CD4-positive, alpha-beta T cell (primary cell): Measurements from ENCODE around the gene PGAP1. TPM values are rescaled to one million over a fixed set of nuclear protein-coding genes. Genes with fewer than 3 reads are reported as not detected.

Experiments used
- ATAC-seq: fragments of 200-7000 bp; cut with Tn5 transposase; one replicate; pipeline ENCODE4 v1.10.0; 2022; ENCODE audit warnings: mild to moderate bottlenecking; ENCODE audit not compliant: poor library complexity
- CTCF ChIA-PET: fragments of 350-600 bp; sonication (Branson Sonifier 250); formaldehyde crosslinking; loops from one replicate; lab custom pipeline; 2021; ENCODE audit warnings: antibody characterized with exemption, inconsistent platforms; lab: Charles Lee
- POLR2A ChIA-PET: fragments of 350-600 bp; sonication (Branson Sonifier 250); formaldehyde crosslinking; loops from one replicate; lab custom pipeline; 2021; ENCODE audit warnings: antibody characterized with exemption, inconsistent platforms; lab: Charles Lee
- DNase-seq, 14 experiments: peaks; one replicate each; pipeline ENCODE4 v3.0.0-alpha.2; 2013 to 2020; ENCODE audit warnings: mixed read lengths in 2 of 14
- H3K27ac ChIP-seq, 2 donors: one replicate each; pipeline versions ENCODE4 v1.5.1 to v1.7.0; 2013; ENCODE audit warnings: low read length in 2 of 2, low read depth in 1 of 2, mild to moderate bottlenecking in 1 of 2
- H3K27me3 ChIP-seq, 2 experiments: 1 replicate in 1 of 2; 2 replicates in 1 of 2; pipeline versions ENCODE4 v1.6.1 to v1.7.0; 2013; ENCODE audit warnings: low read length in 2 of 2, control low read depth in 1 of 2, mild to moderate bottlenecking in 1 of 2, moderate library complexity in 1 of 2; ENCODE audit not compliant: insufficient read depth in 2 of 2, control insufficient read depth in 1 of 2
- H3K36me3 ChIP-seq: one replicate; pipeline ENCODE4 v1.6.1; 2013; ENCODE audit warnings: low read length, control low read depth; ENCODE audit not compliant: insufficient read depth
- H3K4me1 ChIP-seq: one replicate; pipeline ENCODE4 v1.6.1; 2013; ENCODE audit warnings: low read length, control low read depth; ENCODE audit not compliant: insufficient read depth
- H3K4me3 ChIP-seq: one replicate; pipeline ENCODE4 v1.5.1; 2013; ENCODE audit warnings: mild to moderate bottlenecking, low read length, moderate library complexity
- H3K9me3 ChIP-seq, 2 experiments: 1 replicate in 1 of 2; 2 replicates in 1 of 2; pipeline versions ENCODE4 v1.6.1 to v1.7.0; 2013; ENCODE audit warnings: low read length in 2 of 2, mild to moderate bottlenecking in 2 of 2, control low read depth in 1 of 2, moderate library complexity in 1 of 2; ENCODE audit not compliant: control insufficient read depth in 1 of 2, insufficient read depth in 1 of 2
- H3K27ac Mint-ChIP-seq: one replicate; pipeline ENCODE4 v1.8.0; 2020; ENCODE audit warnings: mixed read lengths
- H3K27me3 Mint-ChIP-seq: one replicate; pipeline ENCODE4 v1.8.0; 2021; ENCODE audit warnings: mixed read lengths
- H3K36me3 Mint-ChIP-seq: one replicate; pipeline ENCODE4 v1.8.0; 2021; ENCODE audit warnings: low read depth, mixed read lengths
- H3K4me1 Mint-ChIP-seq: one replicate; pipeline ENCODE4 v1.8.0; 2021; ENCODE audit warnings: low read depth, mixed read lengths
- H3K4me3 Mint-ChIP-seq: one replicate; pipeline ENCODE4 v1.8.0; 2020; ENCODE audit warnings: mild to moderate bottlenecking, mixed read lengths
- H3K9me3 Mint-ChIP-seq: one replicate; pipeline ENCODE4 v1.8.0; 2020; ENCODE audit warnings: mixed read lengths
- intact Hi-C, 2 experiments: fragments of 100-400 bp; cut with DNase I in 1 of 2; cut with micrococcal nuclease in 1 of 2; formaldehyde crosslinking; loops; one replicate each; pipeline versions ENCODE4 v1.15.1 to v1.9.0; 2023 to 2025; cut with DNase I, micrococcal nuclease
- total RNA-seq, 174 experiments: library from RNA in 2 of 174; stranded (reverse) in 2 of 174; gene quantifications; one replicate each; pipeline ENCODE4 v1.2.3 and lab custom pipeline; 2021 to 2026
- TF ChIP-seq, protein P1 (sequence below): fragments of 200-600 bp; IDR thresholded peaks from one replicate; pipeline ENCODE4 v1.8.0; 2022; ENCODE audit warnings: antibody characterized with exemption, mild to moderate bottlenecking

Gene PGAP1
- total RNA-seq, 2 experiments from 2014 or later: 10.3 to 11.3 TPM

DNA sequence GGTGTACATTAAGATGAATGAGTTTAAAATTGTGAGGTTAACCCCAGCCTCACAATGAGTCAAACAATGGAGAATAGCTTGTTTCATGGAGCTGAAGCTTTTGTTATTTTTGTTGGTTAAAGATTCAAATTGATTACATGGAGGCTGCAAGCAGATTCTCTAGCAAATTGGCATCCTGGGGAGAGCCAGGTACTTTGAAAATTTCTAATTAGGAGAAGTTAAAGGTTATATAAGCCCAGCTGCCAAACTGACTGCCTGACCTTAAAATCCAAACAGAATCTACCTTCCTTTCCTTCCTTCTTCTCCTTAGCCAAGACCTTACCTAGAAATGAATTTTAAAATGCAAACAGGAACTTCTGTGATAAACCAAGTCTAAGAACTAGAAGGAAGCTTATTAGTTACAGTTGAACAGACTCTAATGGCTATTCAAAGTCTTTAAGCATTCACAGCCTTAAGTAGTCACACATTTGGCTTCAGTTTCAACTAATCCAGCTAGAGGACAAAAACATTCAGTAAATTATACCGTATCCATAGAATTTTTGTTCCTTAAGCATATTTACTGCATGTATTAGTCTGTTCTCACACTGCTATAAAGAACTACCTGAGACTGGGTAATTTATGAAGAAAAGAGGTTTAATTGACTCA lies 31.5 kb upstream of the PGAP1 start:
- TF ChIP-seq, protein P1, sequence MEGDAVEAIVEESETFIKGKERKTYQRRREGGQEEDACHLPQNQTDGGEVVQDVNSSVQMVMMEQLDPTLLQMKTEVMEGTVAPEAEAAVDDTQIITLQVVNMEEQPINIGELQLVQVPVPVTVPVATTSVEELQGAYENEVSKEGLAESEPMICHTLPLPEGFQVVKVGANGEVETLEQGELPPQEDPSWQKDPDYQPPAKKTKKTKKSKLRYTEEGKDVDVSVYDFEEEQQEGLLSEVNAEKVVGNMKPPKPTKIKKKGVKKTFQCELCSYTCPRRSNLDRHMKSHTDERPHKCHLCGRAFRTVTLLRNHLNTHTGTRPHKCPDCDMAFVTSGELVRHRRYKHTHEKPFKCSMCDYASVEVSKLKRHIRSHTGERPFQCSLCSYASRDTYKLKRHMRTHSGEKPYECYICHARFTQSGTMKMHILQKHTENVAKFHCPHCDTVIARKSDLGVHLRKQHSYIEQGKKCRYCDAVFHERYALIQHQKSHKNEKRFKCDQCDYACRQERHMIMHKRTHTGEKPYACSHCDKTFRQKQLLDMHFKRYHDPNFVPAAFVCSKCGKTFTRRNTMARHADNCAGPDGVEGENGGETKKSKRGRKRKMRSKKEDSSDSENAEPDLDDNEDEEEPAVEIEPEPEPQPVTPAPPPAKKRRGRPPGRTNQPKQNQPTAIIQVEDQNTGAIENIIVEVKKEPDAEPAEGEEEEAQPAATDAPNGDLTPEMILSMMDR: no peak
- H3K36me3 ChIP-seq: no peaks in the 10 kb centered on the region
- DNase-seq (no peak), ATAC-seq (no peak)
- H3K9me3 ChIP-seq: no peaks in the 10 kb centered on the region
- H3K27ac Mint-ChIP-seq: no peak overlapping the region
- ChIA-PET CTCF (no interaction called here), POLR2A (no interaction called here)
- no peak overlapping the region for H3K27ac ChIP-seq
- H3K36me3 Mint-ChIP-seq: no peaks in the 10 kb centered on the region
- no peaks in the 10 kb centered on the region for H3K27me3 Mint-ChIP-seq
- intact Hi-C loops: no loop called here
- H3K27me3 ChIP-seq: no peaks in the 10 kb centered on the region
- no peak overlapping the region for H3K4me3 Mint-ChIP-seq
- H3K4me1 ChIP-seq: no peaks in the 10 kb centered on the region
- H3K4me3 ChIP-seq: no peak overlapping the region
- no peaks in the 10 kb centered on the region for H3K9me3 Mint-ChIP-seq
- H3K4me1 Mint-ChIP-seq: no peaks in the 10 kb centered on the region

DNA sequence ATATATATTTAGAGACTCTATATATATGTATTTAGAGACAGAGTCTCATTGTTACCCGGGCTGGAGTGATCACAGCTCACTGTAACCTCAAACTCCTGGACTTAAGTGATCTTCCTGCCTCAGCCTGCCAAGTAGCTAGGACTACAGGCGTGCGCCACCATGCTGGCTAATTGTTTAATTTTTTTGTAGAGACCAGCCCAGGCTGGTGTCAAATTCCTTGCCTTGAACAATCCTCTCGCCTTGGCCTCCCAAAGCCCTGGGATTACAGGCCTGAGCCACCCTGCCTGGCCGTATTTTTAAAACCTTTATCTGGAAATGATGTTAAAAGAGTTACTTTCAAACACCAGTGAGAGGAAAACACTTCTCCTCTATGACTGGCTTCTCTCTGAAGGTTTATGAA lies 30.9 kb upstream of the PGAP1 start:
- CTCF ChIA-PET: no interaction called here
- H3K27ac ChIP-seq: no peak overlapping the region
- H3K9me3 ChIP-seq: no peaks in the 10 kb centered on the region
- POLR2A ChIA-PET: no interaction called here
- H3K4me1 Mint-ChIP-seq: no peaks in the 10 kb centered on the region
- TF ChIP-seq, protein P1: no peak
- H3K27ac Mint-ChIP-seq: no peak overlapping the region
- no peak overlapping the region for H3K4me3 ChIP-seq
- no peaks in the 10 kb centered on the region for H3K27me3 ChIP-seq
- H3K9me3 Mint-ChIP-seq: no peaks in the 10 kb centered on the region
- DNase-seq: no peak
- no peak for ATAC-seq
- H3K4me1 ChIP-seq: no peaks in the 10 kb centered on the region
- no peak overlapping the region for H3K4me3 Mint-ChIP-seq
- no peaks in the 10 kb centered on the region for H3K36me3 Mint-ChIP-seq
- no peaks in the 10 kb centered on the region for H3K36me3 ChIP-seq
- no peaks in the 10 kb centered on the region for H3K27me3 Mint-ChIP-seq
- intact Hi-C loops: no loop called here

DNA sequence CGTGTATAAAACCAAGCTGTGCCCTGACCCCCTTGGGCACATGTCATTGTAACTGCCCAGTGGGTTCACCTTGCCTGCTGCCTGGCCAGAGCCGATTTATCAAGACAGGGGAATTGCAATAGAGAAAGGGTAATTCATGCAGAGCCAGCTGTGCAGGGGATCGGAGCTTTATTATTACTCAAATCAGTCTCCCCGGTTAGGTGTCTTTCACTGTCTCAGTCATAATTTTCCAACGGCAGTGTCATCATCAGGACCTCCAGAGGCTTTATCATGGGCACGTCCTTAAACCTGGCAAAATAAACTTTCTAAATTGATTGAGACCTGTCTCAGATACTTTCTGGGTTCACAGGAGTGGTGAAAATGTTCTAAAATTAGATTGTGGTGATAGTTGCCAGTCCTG lies 29.6 kb upstream of the PGAP1 start:
- CTCF ChIA-PET: no interaction called here
- Mint-ChIP-seq H3K36me3 (no peaks in the 10 kb centered on the region), H3K4me3 (no peak overlapping the region), H3K4me1 (no peaks in the 10 kb centered on the region), H3K27ac (no peak overlapping the region), H3K27me3 (no peaks in the 10 kb centered on the region), H3K9me3 (no peaks in the 10 kb centered on the region)
- TF ChIP-seq, protein P1: no peak
- H3K27ac ChIP-seq: no peak overlapping the region
- POLR2A ChIA-PET: no interaction called here
- H3K4me1 ChIP-seq: no peaks in the 10 kb centered on the region
- no peaks in the 10 kb centered on the region for H3K27me3 ChIP-seq
- DNase-seq: no peak
- no peaks in the 10 kb centered on the region for H3K9me3 ChIP-seq
- H3K36me3 ChIP-seq: no peaks in the 10 kb centered on the region
- intact Hi-C loops: no loop called here
- no peak for ATAC-seq
- H3K4me3 ChIP-seq: no peak overlapping the region
